ENCODE measurements around the gene ABCG4.
"Not testable (repeated sequence)": the region's sequence is repeated elsewhere in the genome, so short reads cannot be mapped to it uniquely, and the experiment has no call there.

Gene ABCG4

GRCh38 chr11:119149018-119149785 is at the start of gene ABCG4:
ABCG4 (plus strand) TSS chr11:119149052; CDS start chr11:119149966, 914 bp downstream.
- ChIA-PET POLR2A (interaction anchor here (0.6 kb wide), 1 partner anchor 64 kb away, joined by 3 read pairs; the partner anchor contains the start of gene HMBS), CTCF (interaction anchor here (1.0 to 14.6 kb wide), 11 partner anchors 10 to 207 kb away, joined by 3 to 139 read pairs (median 4); partner anchors contain the start of genes CBL and NLRX1)
- peak within 1 kb of the TSS; percentile 63 for H3K4me3 ChIP-seq (ENCODE audit: low read depth, low read length)
- no peak for TF ChIP-seq CTCF (IDR thresholded peaks at IDR 0.05; ENCODE audit: insufficient read depth, low read length, missing control alignments)
- DNase-seq (ENCODE audit: low read depth, low spot score), result no peak

DNA sequence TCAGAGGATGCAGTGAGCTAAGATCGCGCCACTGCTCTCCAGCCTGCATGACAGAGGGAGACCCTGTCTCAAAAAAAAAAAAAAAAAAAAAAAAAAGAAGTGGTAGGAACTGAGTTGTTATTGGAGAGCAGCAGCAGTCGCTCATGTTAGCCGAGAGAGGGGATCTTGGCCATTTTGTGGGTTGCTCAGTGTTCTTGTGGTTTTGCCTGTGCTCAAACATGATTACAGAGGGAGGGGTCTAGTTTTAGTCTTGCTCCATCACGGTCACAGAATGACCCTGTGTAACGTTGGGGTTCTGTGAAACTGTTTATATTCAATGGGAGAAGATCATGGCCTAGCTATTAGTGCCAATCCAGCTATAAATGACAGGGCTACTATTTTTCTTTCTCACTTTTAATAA is 49.1 kb upstream of the ABCG4 start:
- POLR2A ChIA-PET, result no interaction called here
- TF ChIP-seq CTCF (IDR thresholded peaks at IDR 0.05; ENCODE audit: insufficient read depth, low read length, missing control alignments), result no peak
- no peak overlapping the region for H3K4me3 ChIP-seq (ENCODE audit: low read depth, low read length)
- DNase-seq (ENCODE audit: low read depth, low spot score), result no peak
- CTCF ChIA-PET, result interaction anchor here (0.6 to 4.5 kb wide), 8 partner anchors 11 to 239 kb away, joined by 3 to 21 read pairs (median 4); partner anchors contain the start of gene CBL

DNA sequence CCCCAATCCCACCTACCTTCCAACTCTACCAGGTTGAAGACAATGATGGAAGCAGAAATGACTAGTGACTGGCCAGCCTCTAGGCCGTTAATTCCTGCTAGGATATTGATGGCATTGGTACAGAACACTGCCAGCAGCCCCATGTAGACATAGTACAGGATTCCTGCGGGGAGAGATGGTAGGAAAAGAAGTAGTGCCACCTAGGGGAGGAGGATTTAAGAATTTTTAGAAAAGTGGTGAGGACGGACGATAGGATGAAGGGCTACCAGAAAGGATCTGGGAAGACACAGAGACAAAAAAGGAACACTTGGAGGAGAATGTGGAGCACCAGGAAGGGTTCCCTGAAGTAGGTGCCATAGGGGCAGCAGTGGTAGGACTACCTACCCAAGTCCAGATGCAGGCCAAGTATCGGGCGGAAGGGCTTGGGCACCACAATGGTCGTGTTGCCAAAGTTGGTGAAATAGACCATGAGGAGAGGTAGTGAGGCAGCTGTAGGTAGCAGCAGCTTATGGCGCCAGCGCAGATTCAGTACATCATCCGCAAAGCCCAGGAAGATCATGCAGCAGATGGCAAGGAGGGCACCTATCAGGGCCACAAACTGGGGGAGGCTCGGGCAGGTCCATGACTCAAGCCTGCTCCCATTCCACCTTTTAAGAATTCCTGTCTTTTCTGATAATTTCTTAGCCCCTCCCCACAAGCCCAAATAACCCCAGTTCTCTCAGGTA is 48.4 kb upstream of the ABCG4 start:
- TF ChIP-seq CTCF (IDR thresholded peaks at IDR 0.05; ENCODE audit: insufficient read depth, low read length, missing control alignments), result peak; percentile 26
- no peak for DNase-seq (ENCODE audit: low read depth, low spot score)
- H3K4me3 ChIP-seq (ENCODE audit: low read depth, low read length), result peak overlapping the region; percentile 88
- POLR2A ChIA-PET, result no interaction called here
- CTCF ChIA-PET, result interaction anchor here (0.7 to 4.5 kb wide), 9 partner anchors 10 to 238 kb away, joined by 3 to 21 read pairs (median 3); partner anchors contain the start of gene CBL

DNA sequence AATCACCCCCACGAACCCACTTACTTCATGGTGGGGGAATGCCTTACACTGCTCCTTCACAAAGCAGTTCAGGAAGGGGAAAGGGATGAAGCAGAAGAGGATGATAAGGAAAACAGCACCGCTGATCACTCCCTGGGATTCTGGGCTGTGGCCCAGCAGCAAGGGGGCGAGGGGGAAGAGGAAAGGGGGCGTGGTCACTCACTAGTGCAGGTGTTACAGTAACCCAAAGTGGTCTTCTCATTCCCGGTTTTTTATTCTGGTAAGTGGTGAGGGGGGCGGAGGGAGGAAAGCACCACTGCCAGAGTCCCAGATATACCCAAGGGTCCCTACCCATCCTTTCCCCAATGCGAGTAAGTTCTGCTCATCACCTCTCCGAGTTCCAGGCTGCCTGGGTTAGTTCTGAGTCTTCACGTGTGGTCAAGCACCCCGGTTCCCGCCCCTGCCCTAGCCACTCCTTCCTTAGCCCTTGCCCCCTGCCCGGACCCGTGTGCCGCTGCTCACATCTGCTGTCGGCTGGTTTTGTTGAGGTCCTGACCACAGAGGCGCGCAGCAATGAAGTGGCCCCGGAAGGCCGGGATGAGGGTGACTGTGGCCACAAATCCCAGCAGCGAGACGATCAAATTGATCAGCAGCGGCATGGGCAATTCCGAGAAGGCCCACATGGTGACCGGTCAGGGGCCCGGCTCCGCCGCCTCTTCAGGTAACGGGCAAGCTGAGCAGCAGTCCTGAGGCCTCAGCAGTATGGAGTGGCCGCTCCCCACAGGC is 47.7 kb upstream of the ABCG4 start:
- peak overlapping the region; percentile 88 for H3K4me3 ChIP-seq (ENCODE audit: low read depth, low read length)
- DNase-seq (ENCODE audit: low read depth, low spot score), result no peak
- CTCF ChIA-PET, result interaction anchor here (1.0 to 4.5 kb wide), 11 partner anchors 9 to 238 kb away, joined by 3 to 27 read pairs (median 6); partner anchors contain the start of genes CBL, HINFP and VPS11
- no peak for TF ChIP-seq CTCF (IDR thresholded peaks at IDR 0.05; ENCODE audit: insufficient read depth, low read length, missing control alignments)
- POLR2A ChIA-PET, result interaction anchor here (0.6 to 1.5 kb wide), 8 partner anchors 7 to 236 kb away, joined by 3 to 4 read pairs (median 3); partner anchors contain the start of genes HMBS and VPS11

DNA sequence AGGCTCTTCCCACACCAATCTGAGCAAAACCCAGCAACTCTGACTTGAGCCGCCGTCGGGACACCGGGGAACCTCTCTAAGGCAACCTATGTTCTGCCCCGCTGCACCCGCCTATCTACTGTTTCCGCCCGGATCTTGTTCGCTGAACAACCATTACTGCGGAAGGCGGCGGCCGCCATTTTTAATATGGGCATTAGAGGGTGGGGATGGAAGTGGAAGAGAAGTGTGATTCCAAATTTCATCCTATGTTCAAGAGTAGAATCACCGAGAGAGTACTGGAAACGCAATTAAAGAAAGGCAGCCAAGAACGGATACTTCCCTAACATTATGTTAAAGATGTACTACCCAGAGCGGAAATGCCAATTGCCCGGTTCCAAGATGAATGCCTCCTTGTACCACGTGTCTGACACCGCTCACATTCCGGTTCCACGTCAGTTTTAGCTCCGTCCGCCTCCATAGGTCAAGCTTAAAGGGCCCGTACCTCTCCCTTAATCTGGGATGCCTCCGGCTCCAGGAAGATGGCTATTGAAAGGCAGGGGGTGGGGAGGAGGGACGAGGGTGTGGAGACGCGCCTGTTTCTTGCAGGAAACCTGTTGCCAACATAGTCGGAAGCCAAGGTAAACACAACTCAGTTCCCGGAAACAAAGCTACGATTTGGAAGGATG is 47.0 kb upstream of the ABCG4 start, which contains the start of gene DPAGT1:
Gene DPAGT1, minus strand, starts transcription at position 95 of the 665 bp plus-strand sequence. CDS start 198 bp downstream, outside the sequence.
- peak; percentile 82 for DNase-seq (ENCODE audit: low read depth, low spot score)
- ChIA-PET POLR2A (interaction anchor here (0.6 to 1.5 kb wide), 10 partner anchors 8 to 235 kb away, joined by 3 to 7 read pairs (median 4); partner anchors contain the start of genes HINFP, HMBS and VPS11), CTCF (interaction anchor here (0.8 to 4.5 kb wide), 16 partner anchors 9 to 237 kb away, joined by 3 to 27 read pairs (median 4); partner anchors contain the start of genes CBL, HINFP, SLC37A4 and VPS11)
- peak within 1 kb of the TSS; percentile 88 for H3K4me3 ChIP-seq (ENCODE audit: low read depth, low read length)
- no peak for TF ChIP-seq CTCF (IDR thresholded peaks at IDR 0.05; ENCODE audit: insufficient read depth, low read length, missing control alignments)

- DNase-seq (ENCODE audit: low read depth, low spot score); H3K4me3 ChIP-seq (ENCODE audit: low read depth, low read length): not testable (repeated sequence)
- ChIA-PET CTCF (interaction anchor here (1.3 to 4.5 kb wide), 11 partner anchors 8 to 236 kb away, joined by 3 to 27 read pairs (median 6); partner anchors contain the start of genes CBL and VPS11), POLR2A (interaction anchor here (0.6 to 1.5 kb wide), 5 partner anchors 10 to 84 kb away, joined by 3 to 5 read pairs (median 4); partner anchors contain the start of gene VPS11)
Measured at GRCh38 chr11:119103161-119103664, 45.6 kb upstream of the ABCG4 start.

All from AG04449 (cell line).